ENCODE measurements around the gene USP32. TPM values are rescaled to one million over a fixed set of nuclear protein-coding genes. Genes with fewer than 3 reads are reported as not detected.

Gene USP32
- total RNA-seq, 2 experiments from 2014 or later: 36.7 to 44.0 TPM

GRCh38 chr17:60154616-60155426, 237.1 kb downstream of the USP32 start:
- H3K27me3 Mint-ChIP-seq (ENCODE audit: low read depth): peaks cover 26% of the 10 kb centered on the region
- peaks cover 13% of the 10 kb centered on the region for H3K4me1 Mint-ChIP-seq (ENCODE audit: low read depth)
- no peak overlapping the region for H3K27ac Mint-ChIP-seq
- ATAC-seq (no peak), DNase-seq (no peak)
- POLR2A ChIA-PET: no interaction called here
- no peak overlapping the region for H3K4me3 Mint-ChIP-seq
- CTCF ChIA-PET: interaction anchor here (6.1 kb wide), 1 partner anchor 13 kb away, joined by 39 read pairs; no protein-coding TSS in a partner anchor
- H3K36me3 Mint-ChIP-seq (ENCODE audit: low read depth): no peaks in the 10 kb centered on the region
- no peaks in the 10 kb centered on the region for H3K9me3 Mint-ChIP-seq (ENCODE audit: insufficient read depth)

GRCh38 chr17:60153606-60154390, 238.1 kb downstream of the USP32 start:
- Mint-ChIP-seq H3K27me3 (ENCODE audit: low read depth) (peaks cover 33% of the 10 kb centered on the region), H3K36me3 (ENCODE audit: low read depth) (no peaks in the 10 kb centered on the region), H3K9me3 (ENCODE audit: insufficient read depth) (no peaks in the 10 kb centered on the region), H3K4me1 (ENCODE audit: low read depth) (peaks cover 16% of the 10 kb centered on the region), H3K4me3 (no peak overlapping the region), H3K27ac (no peak overlapping the region)
- no peak for DNase-seq
- ChIA-PET CTCF (interaction anchor here (6.1 kb wide), 1 partner anchor 12 kb away, joined by 39 read pairs; no protein-coding TSS in a partner anchor), POLR2A (interaction anchor here (0.6 kb wide), 1 partner anchor 212 kb away, joined by 4 read pairs; no protein-coding TSS in a partner anchor)
- ATAC-seq: no peak

- Mint-ChIP-seq H3K4me1 (ENCODE audit: low read depth) (peaks cover 16% of the 10 kb centered on the region), H3K9me3 (ENCODE audit: insufficient read depth) (no peaks in the 10 kb centered on the region), H3K27ac (no peak overlapping the region), H3K4me3 (peak overlapping the region; percentile 31), H3K36me3 (ENCODE audit: low read depth) (no peaks in the 10 kb centered on the region), H3K27me3 (ENCODE audit: low read depth) (peaks cover 53% of the 10 kb centered on the region)
- DNase-seq (peak; percentile 39), ATAC-seq (peak; percentile 54)
- ChIA-PET POLR2A (interaction anchor here (0.8 kb wide), 1 partner anchor 19 kb away, joined by 3 read pairs; no protein-coding TSS in a partner anchor), CTCF (interaction anchor here (1.0 to 6.1 kb wide), 4 partner anchors 10 to 80 kb away, joined by 3 to 39 read pairs (median 4); no protein-coding TSS in a partner anchor)
Observed at GRCh38 chr17:60151355-60151754, 240.6 kb downstream of the USP32 start.

GRCh38 chr17:60149691-60150582, 242.0 kb downstream of the USP32 start, which contains the start of gene CA4:
Gene CA4, plus strand, starts transcription at chr17:60149973. Its CDS starts 62 bp downstream, at chr17:60150035.
- POLR2A ChIA-PET: no interaction called here
- H3K4me1 Mint-ChIP-seq (ENCODE audit: low read depth): peaks cover 16% of the 10 kb centered on the region
- peak; percentile 16 for ATAC-seq

GRCh38 chr17:60148373-60148772, 243.6 kb downstream of the USP32 start:
- POLR2A ChIA-PET: no interaction called here
- ATAC-seq (no peak), DNase-seq (no peak)
- Mint-ChIP-seq H3K36me3 (ENCODE audit: low read depth) (no peaks in the 10 kb centered on the region), H3K4me1 (ENCODE audit: low read depth) (peaks cover 23% of the 10 kb centered on the region), H3K27ac (no peak overlapping the region), H3K4me3 (no peak overlapping the region), H3K27me3 (ENCODE audit: low read depth) (peaks cover 74% of the 10 kb centered on the region), H3K9me3 (ENCODE audit: insufficient read depth) (no peaks in the 10 kb centered on the region)
- CTCF ChIA-PET: no interaction called here

More at GRCh38 chr17:60149691-60150582, 242.0 kb downstream of the USP32 start, which contains the start of gene CA4:
- H3K9me3 Mint-ChIP-seq (ENCODE audit: insufficient read depth): no peaks in the 10 kb centered on the region
- DNase-seq: no peak
- no peaks in the 10 kb centered on the region for H3K36me3 Mint-ChIP-seq (ENCODE audit: low read depth)
- H3K27me3 Mint-ChIP-seq (ENCODE audit: low read depth): peaks cover 61% of the 10 kb centered on the region
- H3K4me3 Mint-ChIP-seq: peak within 1 kb of the TSS; percentile 46
- CTCF ChIA-PET: interaction anchor here (1.5 to 6.1 kb wide), 3 partner anchors 8 to 82 kb away, joined by 3 to 39 read pairs (median 5); no protein-coding TSS in a partner anchor
- no peak within 1 kb of the TSS for H3K27ac Mint-ChIP-seq

GRCh38 chr17:60147553-60148223, 244.2 kb downstream of the USP32 start:
- no peak for ATAC-seq
- Mint-ChIP-seq H3K9me3 (ENCODE audit: insufficient read depth) (no peaks in the 10 kb centered on the region), H3K4me1 (ENCODE audit: low read depth) (peaks cover 30% of the 10 kb centered on the region), H3K27me3 (ENCODE audit: low read depth) (peaks cover 79% of the 10 kb centered on the region), H3K36me3 (ENCODE audit: low read depth) (no peaks in the 10 kb centered on the region), H3K27ac (no peak overlapping the region), H3K4me3 (no peak overlapping the region)
- CTCF ChIA-PET: no interaction called here
- POLR2A ChIA-PET: no interaction called here
- DNase-seq: no peak

GRCh38 chr17:60146206-60146605, 245.7 kb downstream of the USP32 start:
- POLR2A ChIA-PET: no interaction called here
- DNase-seq (no peak), ATAC-seq (no peak)
- Mint-ChIP-seq H3K4me3 (no peak overlapping the region), H3K9me3 (ENCODE audit: insufficient read depth) (no peaks in the 10 kb centered on the region), H3K4me1 (ENCODE audit: low read depth) (peaks cover 30% of the 10 kb centered on the region), H3K27ac (no peak overlapping the region), H3K27me3 (ENCODE audit: low read depth) (peaks cover 81% of the 10 kb centered on the region), H3K36me3 (ENCODE audit: low read depth) (no peaks in the 10 kb centered on the region)
- CTCF ChIA-PET: interaction anchor here (1.1 kb wide), 1 partner anchor 260 kb away, joined by 3 read pairs; no protein-coding TSS in a partner anchor

- H3K27ac Mint-ChIP-seq: no peak overlapping the region
- no peaks in the 10 kb centered on the region for H3K36me3 Mint-ChIP-seq (ENCODE audit: low read depth)
- no peaks in the 10 kb centered on the region for H3K9me3 Mint-ChIP-seq (ENCODE audit: insufficient read depth)
- peaks cover 23% of the 10 kb centered on the region for H3K4me1 Mint-ChIP-seq (ENCODE audit: low read depth)
- no peak overlapping the region for H3K4me3 Mint-ChIP-seq
- peaks cover 84% of the 10 kb centered on the region for H3K27me3 Mint-ChIP-seq (ENCODE audit: low read depth)
- ATAC-seq: no peak
- CTCF ChIA-PET: interaction anchor here (1.1 kb wide), 1 partner anchor 261 kb away, joined by 3 read pairs; no protein-coding TSS in a partner anchor
- POLR2A ChIA-PET: no interaction called here
- DNase-seq: no peak
Observed at GRCh38 chr17:60145006-60145935, 246.7 kb downstream of the USP32 start.

- CTCF ChIA-PET: interaction anchor here (0.7 to 4.4 kb wide), 13 partner anchors 8 to 292 kb away, joined by 3 to 39 read pairs (median 3); partner anchors contain the start of gene CA4
- Mint-ChIP-seq H3K9me3 (ENCODE audit: insufficient read depth) (no peaks in the 10 kb centered on the region), H3K4me3 (no peak overlapping the region), H3K36me3 (ENCODE audit: low read depth) (no peaks in the 10 kb centered on the region), H3K4me1 (ENCODE audit: low read depth) (peaks cover 26% of the 10 kb centered on the region), H3K27me3 (ENCODE audit: low read depth) (peaks cover 88% of the 10 kb centered on the region), H3K27ac (no peak overlapping the region)
- POLR2A ChIA-PET: no interaction called here
- DNase-seq (peak; percentile 89), ATAC-seq (peak; percentile 80)
Observed at GRCh38 chr17:60142872-60143499, 248.9 kb downstream of the USP32 start.
